K562 (cell line): Measurements from ENCODE around the gene SOCS3. TPM values are rescaled to one million over a fixed set of nuclear protein-coding genes. Genes with fewer than 3 reads are reported as not detected.

Experiments used
- CGGBP1 ChIP-seq: fragments of 250-450 bp; sonication (Bioruptor Pico); IDR thresholded peaks from 2 replicates; pipeline ENCODE4 v1.9.0; 2021; ENCODE audit warnings: mild to moderate bottlenecking
- CTBP1 ChIP-seq: fragments of 450-650 bp; IDR thresholded peaks from 2 replicates; pipeline ENCODE4 v1.6.1; 2016; ENCODE audit warnings: borderline replicate concordance
- DMBX1 ChIP-seq: fragments of 250-450 bp; sonication (Bioruptor Pico); IDR thresholded peaks from 2 replicates; pipeline ENCODE4 v1.8.0; 2022; ENCODE audit warnings: inconsistent platforms, mild to moderate bottlenecking, moderate library complexity, borderline replicate concordance
- E2F6 ChIP-seq, 2 experiments: IDR thresholded peaks; 2 replicates each; pipeline ENCODE4 v1.6.1; 2011; ENCODE audit warnings: borderline replicate concordance in 1 of 2, control low read depth in 1 of 2, low read depth in 1 of 2, low read length in 1 of 2, mild to moderate bottlenecking in 1 of 2, mixed read lengths in 1 of 2, moderate library complexity in 1 of 2; ENCODE audit not compliant: insufficient read depth in 1 of 2, insufficient read length in 1 of 2, poor library complexity in 1 of 2, severe bottlenecking in 1 of 2; ENCODE audit errors: extremely low read depth in 1 of 2
- HDAC6 ChIP-seq: IDR thresholded peaks from 2 replicates; pipeline ENCODE4 v1.6.1; 2012; ENCODE audit warnings: low read depth, mild to moderate bottlenecking, control low read depth, inconsistent platforms, low read length, moderate library complexity
- ILF3 ChIP-seq: fragments of 450-650 bp; IDR thresholded peaks from 2 replicates; pipeline ENCODE4 v1.6.1; 2018; ENCODE audit warnings: antibody characterized with exemption, mild to moderate bottlenecking, moderate library complexity, borderline replicate concordance
- L3MBTL2 ChIP-seq: fragments of 450-650 bp; IDR thresholded peaks from 2 replicates; pipeline ENCODE4 v1.6.1; 2016; ENCODE audit warnings: mild to moderate bottlenecking, moderate library complexity
- MAFG ChIP-seq: fragments of 450-650 bp; conservative IDR thresholded peaks from 2 replicates; pipeline ENCODE4 v1.6.1; 2016; ENCODE audit warnings: missing genetic modification characterization, missing compliant biosample characterization
- MAZ ChIP-seq, 2 experiments: fragments of 450-650 bp in 1 of 2; sonication (generic) in 1 of 2; formaldehyde crosslinking; IDR thresholded peaks in 1 of 2; conservative IDR thresholded peaks in 1 of 2; 2 replicates each; pipeline versions ENCODE4 v1.4.0 to v1.5.0; 2020; ENCODE audit warnings: mild to moderate bottlenecking in 1 of 2, missing genetic modification reagents in 1 of 2
- NCOA6 ChIP-seq: fragments of 450-650 bp; IDR thresholded peaks from 2 replicates; pipeline ENCODE4 v1.6.1; 2017; ENCODE audit warnings: mild to moderate bottlenecking
- NFIC ChIP-seq: fragments of 450-650 bp; IDR thresholded peaks from 2 replicates; pipeline ENCODE4 v1.6.1; 2017; ENCODE audit warnings: mild to moderate bottlenecking, inconsistent platforms
- POLR2AphosphoS5 ChIP-seq: IDR thresholded peaks from 2 replicates; pipeline ENCODE4 v1.6.1; 2011; ENCODE audit warnings: mild to moderate bottlenecking, low read depth, low read length, moderate library complexity; ENCODE audit not compliant: control insufficient read depth, insufficient read depth
- PTTG1 ChIP-seq: fragments of 450-650 bp; IDR thresholded peaks from 2 replicates; pipeline ENCODE4 v1.6.1; 2016; ENCODE audit warnings: low read depth, mild to moderate bottlenecking, missing genetic modification characterization, missing compliant biosample characterization
- RBBP5 ChIP-seq: fragments of 200-600 bp; sonication (generic); IDR thresholded peaks from 2 replicates; pipeline ENCODE4 v1.6.1; 2012; ENCODE audit warnings: borderline replicate concordance, mild to moderate bottlenecking, low read length, control low read depth, inconsistent platforms; ENCODE audit not compliant: insufficient read depth, poor library complexity, severe bottlenecking
- RFX5 ChIP-seq: IDR thresholded peaks from 2 replicates; pipeline ENCODE4 v1.6.1; 2011; ENCODE audit warnings: low read depth, mild to moderate bottlenecking, improper control_type of control experiment, low read length
- SREBF1 ChIP-seq: fragments of 150-350 bp; IDR thresholded peaks from 2 replicates; pipeline ENCODE4 v1.6.1; 2014; ENCODE audit warnings: antibody characterized with exemption, low read depth, low read length, borderline replicate concordance
- STAG1 ChIP-seq: sonication (generic); formaldehyde crosslinking; IDR thresholded peaks from 2 replicates; pipeline ENCODE4 v1.5.0; 2020; ENCODE audit warnings: missing genetic modification reagents, borderline replicate concordance
- TCF7L2 ChIP-seq: fragments of 150-350 bp; IDR thresholded peaks from 2 replicates; pipeline ENCODE4 v1.6.1; 2016; ENCODE audit warnings: low read depth, mild to moderate bottlenecking, low read length, moderate library complexity
- ZNF41 ChIP-seq: fragments of 250-450 bp; sonication (Bioruptor Pico); conservative IDR thresholded peaks from 2 replicates; pipeline ENCODE4 v1.4.0; 2020; ENCODE audit warnings: mild to moderate bottlenecking
- ZNF512 ChIP-seq: IDR thresholded peaks from 2 replicates; pipeline ENCODE4 v1.6.1; 2016; ENCODE audit warnings: missing genetic modification characterization, missing compliant biosample characterization
- ZNF655 ChIP-seq: fragments of 250-450 bp; sonication (Bioruptor Pico); IDR thresholded peaks from 2 replicates; pipeline ENCODE4 v1.5.0; 2021
- ZNF76 ChIP-seq: fragments of 250-450 bp; sonication (Bioruptor Pico); IDR thresholded peaks from 2 replicates; pipeline ENCODE4 v1.4.0; 2020; ENCODE audit warnings: mild to moderate bottlenecking, moderate library complexity, borderline replicate concordance
- polyA plus RNA-seq, 8 experiments: library from polyadenylated mRNA; depleted of rRNA in 4 of 8; stranded (reverse) in 5 of 8; unstranded in 3 of 8; fragments of >200 nt; fragmentation: Nextera tagmentation in 2 of 8; fragmentation: Illumina TruSeq in 1 of 8; extraction: Ambion mirVana in 2 of 8; extraction: Trizol in 1 of 8; gene quantifications; 2 replicates each; pipeline versions ENCODE4 v1.2.1 to v1.2.3, GENCODE V29; 2011 to 2014; ENCODE audit warnings: inconsistent platforms in 1 of 8, missing spikeins in 1 of 8
- total RNA-seq, 7 experiments: library from RNA; depleted of rRNA in 6 of 7; stranded (reverse); fragments of >200 nt in 6 of 7; fragmentation: Illumina TruSeq in 2 of 7; extraction: Trizol in 2 of 7; gene quantifications; 2 replicates each; pipeline versions ENCODE4 v1.2.1 to v1.2.3, GENCODE V29; 2011 to 2021; ENCODE audit warnings: low replicate concordance in 1 of 7

The SOCS3 gene
- total and polyA plus RNA-seq, 9 of the 15 experiments (the other 6 are each of a cell fraction or from before 2014, with no cell fraction given) = 0.56 to 38.9 (median 13.7) TPM

GRCh38 chr17:78346605-78347250, 13.1 kb downstream of the SOCS3 start (continued):
- no peak for TF ChIP-seq ZNF41
- TF ChIP-seq E2F6 (IDR thresholded peaks at IDR 0.05; ENCODE audit: borderline replicate concordance in 1 of 2, extremely low read depth in 1 of 2, insufficient read depth in 1 of 2, insufficient read length in 1 of 2, low read depth in 1 of 2, low read length in 1 of 2, poor library complexity in 1 of 2, severe bottlenecking in 1 of 2) = no peak
- no peak for TF ChIP-seq SREBF1
- no peak for TF ChIP-seq ILF3
- no peak for TF ChIP-seq PTTG1 (tag)
- no peak for TF ChIP-seq CGGBP1 (CRISPR knock-in tag)
- TF ChIP-seq ZNF655 = no peak
- peak; percentile 14; the same call in 1 of the 2 replicates for TF ChIP-seq NFIC
- no peak for TF ChIP-seq HDAC6
- TF ChIP-seq DMBX1 (CRISPR knock-in tag) = no peak
- TF ChIP-seq ZNF76 = no peak
- TF ChIP-seq TCF7L2 = no peak
- peak; percentile 96 for TF ChIP-seq ZNF512 (tag)
- no peak for TF ChIP-seq NCOA6
- no peak for TF ChIP-seq STAG1 (CRISPR knock-in tag)
- no peak for TF ChIP-seq RBBP5
- no peak for TF ChIP-seq RFX5
- no peak for TF ChIP-seq POLR2AphosphoS5
- TF ChIP-seq CTBP1 = no peak
- TF ChIP-seq L3MBTL2 = no peak
- TF ChIP-seq MAFG = no peak
- TF ChIP-seq MAZ (CRISPR knock-in tag; conservative IDR thresholded peaks at IDR 0.05 in 1 of 2, IDR thresholded peaks at IDR 0.05 in 1 of 2) = no peak
